H1 (cell line): Measurements from ENCODE around the gene MPST. TPM values are rescaled to one million over a fixed set of nuclear protein-coding genes. Genes with fewer than 3 reads are reported as not detected.
A peak's percentile ranks its signal among the peaks of the same experiment; 100 is the strongest.

Experiments
- polyA plus RNA-seq, 7 experiments: library from polyadenylated mRNA; depleted of rRNA in 3 of 7; stranded (reverse) in 5 of 7; unstranded in 2 of 7; fragments of >200 nt in 5 of 7; fragments of 200-250 nt in 2 of 7; gene quantifications; 1 replicate in 5 of 7; 2 replicates in 1 of 7; 4 replicates in 1 of 7; pipeline versions ENCODE4 v1.2.1 to v1.2.3, GENCODE V29; 2011 to 2013; ENCODE audit warnings: missing spikeins in 2 of 7, mixed read lengths in 2 of 7
- total RNA-seq: library from RNA; stranded (reverse); fragmentation: NEBNext Ultra II Directional; extraction: Animal tissue kit (Norgen Biotek cat#: 25700); gene quantifications from 2 replicates; pipeline ENCODE4 v1.2.1, GENCODE V29; 2021
- TF ChIP-seq, protein P1 (sequence below), 3 experiments: IDR thresholded peaks; 1 replicate in 2 of 3; 2 replicates in 1 of 3; pipeline versions ENCODE4 v1.5.1 to v1.6.1; 2011; ENCODE audit warnings: low read length in 3 of 3, mild to moderate bottlenecking in 3 of 3, inconsistent platforms in 2 of 3, low read depth in 1 of 3, moderate library complexity in 1 of 3; ENCODE audit not compliant: insufficient read depth in 1 of 3; ENCODE audit errors: control extremely low read depth in 1 of 3

MPST gene
- total and polyA plus RNA-seq, 2 of the 8 experiments (the other 6 are each of a cell fraction or from before 2014, with no cell fraction given), result 86.0 to 124 TPM

DNA sequence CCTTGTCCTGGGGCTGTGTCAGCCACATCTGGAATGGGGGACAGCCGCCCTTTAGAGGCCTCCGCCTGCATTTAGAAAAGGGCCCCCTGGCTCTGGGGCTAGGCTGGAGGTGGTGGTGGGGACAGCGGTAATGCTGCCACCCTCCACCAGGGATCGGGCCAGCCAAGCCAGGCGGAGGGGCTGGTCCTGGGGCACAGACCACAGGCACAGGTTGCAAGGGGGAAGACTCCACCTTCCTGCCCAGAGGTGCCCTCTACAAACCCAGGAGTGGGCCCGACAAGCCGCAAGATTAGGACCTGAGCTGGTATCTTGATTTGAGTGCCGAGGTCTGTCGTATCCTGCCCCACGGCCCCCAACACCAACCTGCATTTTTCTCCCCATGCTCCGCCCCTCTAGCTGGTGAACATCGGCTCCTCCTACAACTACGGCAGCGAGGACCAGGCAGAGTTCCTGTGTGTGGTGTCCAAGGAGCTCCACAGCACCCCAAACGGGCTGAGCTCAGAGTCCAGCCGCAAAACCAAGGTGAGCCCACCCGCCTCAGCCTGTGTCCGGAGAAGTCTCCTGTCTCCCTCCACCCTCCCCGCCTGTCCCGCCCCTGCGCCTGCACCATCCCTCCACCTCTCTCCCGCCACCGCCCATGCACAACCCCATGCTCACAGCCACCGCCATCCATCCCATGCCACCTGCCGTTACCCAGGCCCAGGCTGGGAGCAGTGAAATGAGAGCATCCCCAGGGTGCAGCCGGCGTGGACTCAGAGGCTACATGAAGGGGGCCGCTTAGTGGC is 39.6 kb downstream of the MPST start (continued):
- TF ChIP-seq, protein P1, sequence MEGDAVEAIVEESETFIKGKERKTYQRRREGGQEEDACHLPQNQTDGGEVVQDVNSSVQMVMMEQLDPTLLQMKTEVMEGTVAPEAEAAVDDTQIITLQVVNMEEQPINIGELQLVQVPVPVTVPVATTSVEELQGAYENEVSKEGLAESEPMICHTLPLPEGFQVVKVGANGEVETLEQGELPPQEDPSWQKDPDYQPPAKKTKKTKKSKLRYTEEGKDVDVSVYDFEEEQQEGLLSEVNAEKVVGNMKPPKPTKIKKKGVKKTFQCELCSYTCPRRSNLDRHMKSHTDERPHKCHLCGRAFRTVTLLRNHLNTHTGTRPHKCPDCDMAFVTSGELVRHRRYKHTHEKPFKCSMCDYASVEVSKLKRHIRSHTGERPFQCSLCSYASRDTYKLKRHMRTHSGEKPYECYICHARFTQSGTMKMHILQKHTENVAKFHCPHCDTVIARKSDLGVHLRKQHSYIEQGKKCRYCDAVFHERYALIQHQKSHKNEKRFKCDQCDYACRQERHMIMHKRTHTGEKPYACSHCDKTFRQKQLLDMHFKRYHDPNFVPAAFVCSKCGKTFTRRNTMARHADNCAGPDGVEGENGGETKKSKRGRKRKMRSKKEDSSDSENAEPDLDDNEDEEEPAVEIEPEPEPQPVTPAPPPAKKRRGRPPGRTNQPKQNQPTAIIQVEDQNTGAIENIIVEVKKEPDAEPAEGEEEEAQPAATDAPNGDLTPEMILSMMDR (IDR thresholded peaks at IDR 0.05; ENCODE audit: control extremely low read depth in 1 of 3, insufficient read depth in 1 of 3, low read depth in 1 of 3, low read length in 3 of 3), result peak; percentile 15 to 56 (median 33); a peak in 3 of 4 replicates
